Lung microvascular endothelial cell (primary cell): Measurements from ENCODE around the gene MAT1A. TPM values are rescaled to one million over a fixed set of nuclear protein-coding genes. Genes with fewer than 3 reads are reported as not detected.
"Not testable (repeated sequence)": the region's sequence is repeated elsewhere in the genome, so short reads cannot be mapped to it uniquely, and the experiment has no call there.

Experiments used
- DNase-seq, 2 donors: peaks; one replicate each; pipeline versions ENCODE4 v3.0.0 to v3.0.0-alpha.2; 2010; ENCODE audit warnings: low read depth in 2 of 2
- total RNA-seq: library from RNA; depleted of rRNA; stranded (reverse); fragments of >200 nt; gene quantifications from 2 replicates; pipeline ENCODE4 v1.2.1, GENCODE V29; 2014

MAT1A gene
- total RNA-seq, 1 donor from 2014 or later = not detected

DNA sequence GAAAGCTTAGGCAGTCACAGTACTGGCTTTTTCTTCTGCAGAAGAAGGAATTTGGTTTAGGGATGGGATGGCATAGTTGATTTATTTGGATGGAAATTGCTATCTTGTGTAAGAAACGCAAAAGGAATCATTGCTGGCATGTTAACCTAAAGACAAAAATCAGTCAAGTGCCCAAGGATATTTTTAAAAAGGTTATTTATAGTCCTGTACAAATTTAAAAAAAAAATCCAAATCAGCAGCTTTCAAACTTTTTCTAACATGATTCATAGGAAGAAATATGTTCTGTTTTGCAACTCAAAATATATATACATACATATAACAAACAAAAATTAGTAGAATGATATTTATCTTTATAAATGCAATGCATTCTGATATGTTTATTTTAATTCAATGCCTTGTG is 55.6 kb downstream of the MAT1A start:
- DNase-seq = not testable (repeated sequence)

DNA sequence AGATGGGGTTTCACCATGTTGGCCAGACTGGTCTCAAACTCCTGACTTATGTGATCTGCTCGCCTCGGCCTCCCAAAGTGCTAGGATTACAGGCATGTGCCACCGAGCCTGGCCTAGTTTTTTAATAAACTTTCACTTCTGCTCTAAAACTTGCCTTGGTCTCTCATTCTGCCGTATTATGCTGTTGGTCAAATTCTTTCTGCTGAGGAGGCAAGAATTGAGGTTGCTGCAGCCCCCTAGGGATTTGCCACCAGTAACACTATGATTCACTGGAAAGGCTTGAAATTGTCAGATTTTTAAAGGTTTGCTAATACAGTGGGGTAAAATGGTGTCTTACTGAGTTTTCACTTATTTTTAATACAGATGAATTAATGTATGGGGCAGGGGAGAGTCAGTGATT is 62.7 kb downstream of the MAT1A start:
- not testable (repeated sequence) for DNase-seq

DNA sequence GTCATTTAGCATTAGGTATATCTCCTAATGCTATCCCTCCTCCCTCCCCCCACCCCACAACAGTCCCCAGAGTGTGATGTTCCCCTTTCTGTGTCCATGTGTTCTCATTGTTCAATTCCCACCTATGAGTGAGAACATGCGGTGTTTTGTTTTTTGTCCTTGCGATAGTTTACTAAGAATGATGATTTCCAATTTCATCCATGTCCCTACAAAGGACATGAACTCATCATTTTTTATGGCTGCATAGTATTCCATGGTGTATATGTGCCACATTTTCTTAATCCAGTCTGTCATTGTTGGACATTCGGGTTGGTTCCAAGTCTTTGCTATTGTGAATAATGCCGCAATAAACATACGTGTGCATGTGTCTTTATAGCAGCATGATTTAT is 66.4 kb downstream of the MAT1A start:
- not testable (repeated sequence) for DNase-seq

Other genes with a start within 250 kb of the MAT1A start
- gene TMEM254, start 211.0 kb downstream of the MAT1A start, total RNA-seq = 1.8 and 2.4 TPM in 2 replicates
- 0.40 and 2.0 TPM in 2 replicates for gene PLAC9, start 156.9 kb downstream of the MAT1A start, total RNA-seq
- gene ANXA11, start 84.1 kb downstream of the MAT1A start, total RNA-seq = 14.7 and 17.2 TPM in 2 replicates
- not detected in 2 replicates for gene DYDC1, start 67.1 kb upstream of the MAT1A start, total RNA-seq
- not detected in 2 replicates for gene DYDC2, start 67.1 kb upstream of the MAT1A start, total RNA-seq
- gene PRXL2A, start 118.9 kb upstream of the MAT1A start, total RNA-seq = 92.8 and 195 TPM in 2 replicates
- 35.7 and 60.9 TPM in 2 replicates for gene TSPAN14, start 164.7 kb upstream of the MAT1A start, total RNA-seq
- gene SH2D4B, start 248.2 kb upstream of the MAT1A start, total RNA-seq = under 0.01 TPM in 1 of 2 replicates, not detected in the other